Activated CD4-positive, alpha-beta memory T cell treated with anti-CD3 and anti-CD28 coated beads for 36 hours (primary cell): Measurements from ENCODE around the gene WLS. TPM values are rescaled to one million over a fixed set of nuclear protein-coding genes. Genes with fewer than 3 reads are reported as not detected.

Experiments used
- CTCF ChIA-PET: fragments of 350-600 bp; sonication (Branson Sonifier 250); formaldehyde crosslinking; loops from one replicate; lab custom pipeline; 2021; ENCODE audit warnings: antibody characterized with exemption, inconsistent platforms; lab: Charles Lee
- POLR2A ChIA-PET: fragments of 350-600 bp; sonication (Branson Sonifier 250); formaldehyde crosslinking; loops from one replicate; lab custom pipeline; 2021; ENCODE audit warnings: antibody characterized with exemption; lab: Charles Lee
- DNase-seq: peaks from one replicate; pipeline ENCODE4 v3.0.0-alpha.2; 2020
- H3K27ac Mint-ChIP-seq: one replicate; pipeline ENCODE4 v1.8.0; 2021; ENCODE audit warnings: mixed read lengths
- H3K27me3 Mint-ChIP-seq: one replicate; pipeline ENCODE4 v1.8.0; 2021; ENCODE audit warnings: mixed read lengths
- H3K36me3 Mint-ChIP-seq: one replicate; pipeline ENCODE4 v1.8.0; 2021; ENCODE audit warnings: mixed read lengths
- H3K4me1 Mint-ChIP-seq: one replicate; pipeline ENCODE4 v1.8.0; 2021; ENCODE audit warnings: low read depth, mixed read lengths
- H3K4me3 Mint-ChIP-seq: one replicate; pipeline ENCODE4 v1.8.0; 2021; ENCODE audit warnings: mild to moderate bottlenecking, mixed read lengths
- H3K9me3 Mint-ChIP-seq: one replicate; pipeline ENCODE4 v1.8.0; 2021; ENCODE audit warnings: mixed read lengths
- intact Hi-C: fragments of 100-400 bp; cut with micrococcal nuclease; formaldehyde crosslinking; loops from one replicate; pipeline ENCODE4 v1.15.1; 2023
- total RNA-seq, 2 experiments: library from RNA; stranded (reverse); gene quantifications; one replicate each; pipeline ENCODE4 v1.2.3, GENCODE V29; 2021

Gene WLS
- total RNA-seq, 2 experiments from 2014 or later, result not detected

- CTCF ChIA-PET, result no interaction called here
Observed at GRCh38 chr1:68151690-68152089, 80.6 kb downstream of the WLS start.

GRCh38 chr1:68149907-68150306 lies 82.4 kb downstream of the WLS start:
- no peak overlapping the region for H3K4me3 Mint-ChIP-seq

More at GRCh38 chr1:68151690-68152089, 80.6 kb downstream of the WLS start:
- Mint-ChIP-seq H3K9me3 (no peaks in the 10 kb centered on the region), H3K4me3 (no peak overlapping the region), H3K4me1 (no peaks in the 10 kb centered on the region), H3K27ac (no peak overlapping the region), H3K36me3 (no peaks in the 10 kb centered on the region), H3K27me3 (peaks cover 2% of the 10 kb centered on the region)
- no peak for DNase-seq
- intact Hi-C loops, result no loop called here
- POLR2A ChIA-PET, result no interaction called here

DNA sequence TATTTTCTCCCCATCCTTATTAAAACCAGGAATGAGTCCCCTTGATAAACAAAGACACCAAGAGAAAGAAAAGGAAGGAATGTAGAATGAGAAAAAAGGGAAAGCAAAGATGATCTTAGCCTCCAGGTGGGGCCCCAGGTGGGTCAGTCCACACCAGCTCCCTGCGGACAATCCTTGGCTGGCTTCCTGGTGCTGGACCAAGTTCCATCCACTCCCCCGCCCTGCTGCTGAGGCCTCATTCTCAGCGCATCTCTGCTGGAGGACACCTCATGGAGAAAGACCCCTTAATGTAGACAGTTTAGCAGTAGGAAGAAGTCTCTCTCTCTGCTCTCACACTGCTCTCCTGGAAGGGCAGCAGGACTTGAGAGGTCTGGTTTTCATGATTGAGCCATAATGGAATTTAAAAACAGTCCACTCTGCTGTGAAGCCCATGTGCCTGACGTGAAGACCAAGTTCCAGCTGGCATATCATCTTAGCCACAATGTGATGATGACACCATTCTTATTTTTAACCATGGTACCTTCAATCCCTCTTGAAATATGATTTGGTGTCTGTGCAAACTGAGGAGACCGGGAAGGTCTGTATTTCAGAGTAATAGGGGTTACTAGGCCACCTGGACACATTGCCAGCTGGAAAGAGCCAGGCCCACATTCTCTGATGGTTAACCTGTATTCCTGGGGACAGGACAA lies 83.1 kb downstream of the WLS start:
- H3K36me3 Mint-ChIP-seq, result no peaks in the 10 kb centered on the region
- no peak overlapping the region for H3K27ac Mint-ChIP-seq
- no peak overlapping the region for H3K4me3 Mint-ChIP-seq
- intact Hi-C loops, result no loop called here
- peaks cover 2% of the 10 kb centered on the region for H3K27me3 Mint-ChIP-seq
- ChIA-PET CTCF (no interaction called here), POLR2A (no interaction called here)
- no peaks in the 10 kb centered on the region for H3K4me1 Mint-ChIP-seq
- no peaks in the 10 kb centered on the region for H3K9me3 Mint-ChIP-seq
- DNase-seq, result no peak

More at GRCh38 chr1:68149907-68150306, 82.4 kb downstream of the WLS start:
- Mint-ChIP-seq H3K27ac (no peak overlapping the region), H3K27me3 (peaks cover 2% of the 10 kb centered on the region), H3K4me1 (no peaks in the 10 kb centered on the region), H3K36me3 (no peaks in the 10 kb centered on the region), H3K9me3 (no peaks in the 10 kb centered on the region)
- no peak for DNase-seq
- intact Hi-C loops, result no loop called here
- ChIA-PET CTCF (no interaction called here), POLR2A (no interaction called here)

DNA sequence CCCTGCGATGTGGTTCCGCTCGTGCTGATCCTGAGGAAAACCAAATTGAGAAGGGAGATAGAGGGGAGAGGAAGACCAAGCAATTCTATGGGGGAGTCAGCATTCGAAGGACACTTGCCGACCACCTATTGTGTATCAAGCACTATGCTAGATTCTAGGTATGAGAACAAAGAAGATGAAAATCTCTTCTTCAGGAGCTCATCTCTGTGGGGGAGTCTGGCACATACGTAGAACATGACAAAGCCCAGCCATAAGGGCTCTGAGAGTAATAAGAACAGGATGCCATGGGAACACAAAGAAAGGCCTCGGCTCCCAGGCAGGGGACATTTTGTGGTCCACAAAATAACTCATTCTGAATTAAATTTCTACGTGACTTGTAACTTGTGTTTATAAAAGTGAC lies 83.7 kb downstream of the WLS start:
- Mint-ChIP-seq H3K4me1 (no peaks in the 10 kb centered on the region), H3K9me3 (no peaks in the 10 kb centered on the region), H3K4me3 (no peak overlapping the region), H3K36me3 (no peaks in the 10 kb centered on the region), H3K27me3 (peaks cover 2% of the 10 kb centered on the region), H3K27ac (no peak overlapping the region)
- ChIA-PET POLR2A (no interaction called here), CTCF (no interaction called here)
- no peak for DNase-seq
- intact Hi-C loops, result no loop called here

GRCh38 chr1:68147534-68148171 lies 84.7 kb downstream of the WLS start:
- Mint-ChIP-seq H3K27ac (no peak overlapping the region), H3K36me3 (no peaks in the 10 kb centered on the region), H3K27me3 (peaks cover 2% of the 10 kb centered on the region), H3K9me3 (no peaks in the 10 kb centered on the region), H3K4me1 (no peaks in the 10 kb centered on the region), H3K4me3 (no peak overlapping the region)
- POLR2A ChIA-PET, result no interaction called here
- intact Hi-C loops, result no loop called here
- no peak for DNase-seq
- CTCF ChIA-PET, result no interaction called here

- ChIA-PET POLR2A (no interaction called here), CTCF (no interaction called here)
- Mint-ChIP-seq H3K4me3 (no peak overlapping the region), H3K9me3 (no peaks in the 10 kb centered on the region), H3K36me3 (no peaks in the 10 kb centered on the region), H3K4me1 (no peaks in the 10 kb centered on the region), H3K27me3 (peaks cover 2% of the 10 kb centered on the region), H3K27ac (no peak overlapping the region)
- no peak for DNase-seq
- intact Hi-C loops, result no loop called here
Observed at GRCh38 chr1:68145418-68146126, 86.8 kb downstream of the WLS start.

- ChIA-PET CTCF (no interaction called here), POLR2A (no interaction called here)
- H3K36me3 Mint-ChIP-seq, result no peaks in the 10 kb centered on the region
- H3K27ac Mint-ChIP-seq, result no peak overlapping the region
- intact Hi-C loops, result no loop called here
- no peak overlapping the region for H3K4me3 Mint-ChIP-seq
- no peaks in the 10 kb centered on the region for H3K4me1 Mint-ChIP-seq
- H3K9me3 Mint-ChIP-seq, result no peaks in the 10 kb centered on the region
- no peak for DNase-seq
- peaks cover 2% of the 10 kb centered on the region for H3K27me3 Mint-ChIP-seq
Observed at GRCh38 chr1:68144856-68145255, 87.5 kb downstream of the WLS start.

GRCh38 chr1:68143633-68144032 lies 88.7 kb downstream of the WLS start:
- H3K4me3 Mint-ChIP-seq, result no peak overlapping the region
- H3K4me1 Mint-ChIP-seq, result no peaks in the 10 kb centered on the region
- no peak for DNase-seq
- CTCF ChIA-PET, result no interaction called here
- H3K9me3 Mint-ChIP-seq, result no peaks in the 10 kb centered on the region
- intact Hi-C loops, result no loop called here
- peaks cover 2% of the 10 kb centered on the region for H3K27me3 Mint-ChIP-seq
- no peak overlapping the region for H3K27ac Mint-ChIP-seq
- H3K36me3 Mint-ChIP-seq, result no peaks in the 10 kb centered on the region
- POLR2A ChIA-PET, result no interaction called here

DNA sequence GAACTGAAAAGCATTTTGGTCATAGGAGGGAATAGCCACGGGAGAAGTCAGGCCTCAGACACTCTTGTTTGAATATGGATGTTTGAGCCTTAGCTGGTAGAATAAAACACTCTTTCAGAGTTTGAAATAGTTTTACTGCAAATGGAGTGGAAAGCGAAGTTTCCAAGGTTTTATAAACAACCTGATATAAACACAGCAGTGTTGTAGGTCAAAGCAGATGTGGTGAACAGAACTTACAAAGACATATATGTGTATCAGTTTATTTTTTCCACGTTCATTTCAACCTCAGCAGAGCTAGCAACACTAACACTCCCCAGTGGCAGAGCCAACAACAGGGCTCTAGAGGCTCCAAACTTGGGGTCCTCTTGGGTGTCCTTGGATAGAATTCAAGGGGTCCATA lies 89.9 kb downstream of the WLS start:
- no peak overlapping the region for H3K4me3 Mint-ChIP-seq
- H3K4me1 Mint-ChIP-seq, result no peaks in the 10 kb centered on the region
- no peak for DNase-seq
- no peaks in the 10 kb centered on the region for H3K9me3 Mint-ChIP-seq
- no peaks in the 10 kb centered on the region for H3K36me3 Mint-ChIP-seq
- CTCF ChIA-PET, result interaction anchor here (0.6 to 0.9 kb wide), 2 partner anchors 19 to 22 kb away, joined by 3 read pairs; no protein-coding TSS in a partner anchor
- POLR2A ChIA-PET, result no interaction called here
- H3K27ac Mint-ChIP-seq, result no peak overlapping the region
- H3K27me3 Mint-ChIP-seq, result no peaks in the 10 kb centered on the region
- intact Hi-C loops, result no loop called here

DNA sequence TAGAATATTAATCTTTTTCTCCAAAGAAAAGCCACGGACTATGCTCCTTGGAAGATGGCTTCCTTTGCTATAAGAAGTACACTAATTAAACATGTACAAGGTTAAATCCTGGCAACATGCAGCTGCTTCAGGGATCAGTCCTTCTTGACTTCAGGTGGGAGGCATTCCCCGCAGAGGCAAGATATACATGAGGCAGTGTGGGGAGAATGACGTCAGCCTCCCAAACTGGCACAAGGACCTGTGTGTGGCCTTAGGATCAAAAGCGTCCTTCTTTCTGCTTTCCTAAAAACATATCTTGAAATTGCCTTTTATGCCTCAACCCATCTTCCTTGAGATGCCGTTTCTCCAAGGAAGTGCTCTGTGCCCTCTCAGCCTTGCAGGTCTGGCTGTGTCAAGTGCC lies 90.3 kb downstream of the WLS start:
- DNase-seq, result no peak
- intact Hi-C loops, result no loop called here
- Mint-ChIP-seq H3K9me3 (no peaks in the 10 kb centered on the region), H3K27me3 (no peaks in the 10 kb centered on the region), H3K4me3 (no peak overlapping the region), H3K4me1 (no peaks in the 10 kb centered on the region), H3K36me3 (no peaks in the 10 kb centered on the region), H3K27ac (no peak overlapping the region)
- ChIA-PET CTCF (interaction anchor here (0.6 to 1.0 kb wide), 2 partner anchors 18 to 24 kb away, joined by 3 read pairs; no protein-coding TSS in a partner anchor), POLR2A (no interaction called here)

DNA sequence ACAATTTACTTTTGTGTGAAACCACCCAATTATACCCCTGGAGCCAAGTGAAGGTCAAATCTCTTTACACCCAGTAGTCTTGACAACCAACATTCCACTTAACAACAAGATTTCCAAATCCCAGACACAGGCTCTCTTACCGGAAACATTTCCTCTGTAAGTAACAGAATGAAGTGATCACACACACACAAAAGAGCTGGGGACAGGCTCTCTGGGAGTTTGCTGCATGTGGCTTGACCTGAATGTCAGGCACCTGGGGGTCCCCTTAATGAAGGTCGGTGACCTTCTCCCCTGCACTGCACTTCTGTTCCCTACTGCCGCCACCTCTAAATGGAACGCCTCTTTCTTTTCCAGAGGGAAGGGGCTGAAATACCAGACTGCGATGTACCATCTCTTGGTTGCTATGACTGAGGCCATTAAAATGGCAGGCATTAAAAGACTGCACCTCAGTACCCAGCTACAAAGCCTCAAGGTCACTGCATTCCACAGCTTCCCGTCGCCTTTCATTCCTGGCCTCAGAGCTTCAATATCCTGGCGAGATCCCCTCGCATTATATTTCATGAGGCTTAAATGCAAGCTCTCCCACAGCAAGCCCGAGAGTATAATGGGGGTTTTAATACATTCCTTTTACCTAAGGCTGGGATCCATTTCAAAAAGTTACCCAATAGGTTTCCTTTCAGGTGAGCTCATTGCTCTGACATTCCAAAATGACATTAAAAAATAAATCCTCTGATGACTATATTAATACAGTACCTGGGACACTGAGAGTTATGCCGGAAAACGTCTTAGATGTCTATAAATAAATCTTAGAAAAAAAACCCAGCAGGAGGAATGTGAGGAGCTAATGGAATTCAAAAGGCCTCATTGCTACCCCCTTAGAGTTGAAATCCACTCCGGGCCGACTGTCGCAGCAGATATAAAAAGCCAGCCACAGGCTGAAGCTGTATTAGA lies 91.0 kb downstream of the WLS start:
- POLR2A ChIA-PET, result no interaction called here
- CTCF ChIA-PET, result interaction anchor here (1.0 kb wide), 1 partner anchor 24 kb away, joined by 3 read pairs; no protein-coding TSS in a partner anchor
- H3K27me3 Mint-ChIP-seq, result no peaks in the 10 kb centered on the region
- DNase-seq, result no peak
- intact Hi-C loops, result no loop called here
- H3K4me1 Mint-ChIP-seq, result no peaks in the 10 kb centered on the region
- H3K4me3 Mint-ChIP-seq, result no peak overlapping the region
- no peaks in the 10 kb centered on the region for H3K9me3 Mint-ChIP-seq
- H3K36me3 Mint-ChIP-seq, result no peaks in the 10 kb centered on the region
- H3K27ac Mint-ChIP-seq, result no peak overlapping the region

DNA sequence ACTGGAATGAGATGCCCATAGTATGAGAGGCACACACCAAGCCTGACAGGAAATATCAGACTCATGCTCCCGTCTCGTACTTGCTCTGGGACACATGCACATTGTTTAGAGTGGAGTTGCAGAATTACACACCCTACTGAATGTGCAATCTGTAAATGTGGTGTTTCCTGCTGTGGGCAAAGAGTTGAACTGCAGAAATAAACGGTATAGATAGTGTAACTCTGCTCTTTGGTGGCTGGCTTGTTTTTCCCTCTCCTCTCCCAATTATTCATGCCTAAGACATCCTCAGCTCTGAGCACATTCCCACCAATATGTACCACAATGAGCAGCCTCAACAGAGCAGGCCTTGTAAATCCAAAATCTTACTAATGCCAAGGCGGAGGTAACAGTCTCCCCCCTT lies 91.8 kb downstream of the WLS start:
- DNase-seq, result no peak

More for the DNA sequence above, 91.8 kb downstream of the WLS start:
- Mint-ChIP-seq H3K9me3 (no peaks in the 10 kb centered on the region), H3K27ac (no peak overlapping the region), H3K27me3 (no peaks in the 10 kb centered on the region), H3K4me1 (no peaks in the 10 kb centered on the region), H3K36me3 (no peaks in the 10 kb centered on the region), H3K4me3 (no peak overlapping the region)
- intact Hi-C loops, result no loop called here
- ChIA-PET POLR2A (no interaction called here), CTCF (no interaction called here)
